C4-2B (cell line): ENCODE measurements around the gene CX3CR1.

Source experiments
- ZFX ChIP-seq: fragments of 450-650 bp; IDR thresholded peaks from 2 replicates; pipeline ENCODE4 v1.6.1; 2017
- TF ChIP-seq, protein P1 (sequence below): fragments of 450-650 bp; conservative IDR thresholded peaks from 2 replicates; pipeline ENCODE4 v1.5.1; 2017; ENCODE audit warnings: mild to moderate bottlenecking

DNA sequence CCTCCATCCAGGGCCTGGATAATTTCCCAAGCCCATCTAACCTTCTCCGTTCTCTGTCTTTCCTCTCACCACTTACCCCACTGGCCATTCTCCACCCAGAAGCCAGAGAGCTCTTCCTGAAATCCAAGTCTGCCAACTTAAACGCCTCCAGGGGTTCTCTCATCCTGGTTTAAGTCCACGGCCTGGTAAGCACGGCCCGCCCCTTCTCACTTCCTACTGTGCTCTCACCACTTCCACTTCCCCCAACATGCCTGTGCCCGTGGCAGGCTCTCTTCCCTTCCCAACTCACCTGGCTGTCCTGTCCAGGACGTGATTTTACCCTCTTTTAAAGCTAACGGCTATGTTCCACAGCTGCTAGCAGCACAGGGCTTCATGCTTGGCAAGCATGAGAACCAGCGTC is 1.7 kb upstream of the CX3CR1 start:
- TF ChIP-seq, protein P1, sequence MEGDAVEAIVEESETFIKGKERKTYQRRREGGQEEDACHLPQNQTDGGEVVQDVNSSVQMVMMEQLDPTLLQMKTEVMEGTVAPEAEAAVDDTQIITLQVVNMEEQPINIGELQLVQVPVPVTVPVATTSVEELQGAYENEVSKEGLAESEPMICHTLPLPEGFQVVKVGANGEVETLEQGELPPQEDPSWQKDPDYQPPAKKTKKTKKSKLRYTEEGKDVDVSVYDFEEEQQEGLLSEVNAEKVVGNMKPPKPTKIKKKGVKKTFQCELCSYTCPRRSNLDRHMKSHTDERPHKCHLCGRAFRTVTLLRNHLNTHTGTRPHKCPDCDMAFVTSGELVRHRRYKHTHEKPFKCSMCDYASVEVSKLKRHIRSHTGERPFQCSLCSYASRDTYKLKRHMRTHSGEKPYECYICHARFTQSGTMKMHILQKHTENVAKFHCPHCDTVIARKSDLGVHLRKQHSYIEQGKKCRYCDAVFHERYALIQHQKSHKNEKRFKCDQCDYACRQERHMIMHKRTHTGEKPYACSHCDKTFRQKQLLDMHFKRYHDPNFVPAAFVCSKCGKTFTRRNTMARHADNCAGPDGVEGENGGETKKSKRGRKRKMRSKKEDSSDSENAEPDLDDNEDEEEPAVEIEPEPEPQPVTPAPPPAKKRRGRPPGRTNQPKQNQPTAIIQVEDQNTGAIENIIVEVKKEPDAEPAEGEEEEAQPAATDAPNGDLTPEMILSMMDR, result no peak
- no peak for TF ChIP-seq ZFX
